Umbilical cord (tissue), 1 donor: ENCODE measurements around the gene GLO1. TPM values are rescaled to one million over a fixed set of nuclear protein-coding genes. Genes with fewer than 3 reads are reported as not detected.

ENCODE experiments used
- total RNA-seq: library from RNA; depleted of rRNA; stranded (reverse); fragments of >200 nt; gene quantifications from one replicate; pipeline ENCODE4 v1.2.3, GENCODE V29; 2014; ENCODE audit warnings: low replicate concordance; ENCODE audit not compliant: insufficient read depth

Gene GLO1
- total RNA-seq, 1 donor from 2014 or later, result 84.7 TPM

Other genes starting within 250 kb of the GLO1 start
- 7.0 TPM for gene BTBD9, start 63.2 kb downstream of the GLO1 start, total RNA-seq
- gene DNAH8, start 12.2 kb upstream of the GLO1 start, total RNA-seq, result 0.24 TPM